ENCODE results near the gene SRSF6.
"Not testable (repeated sequence)": the region's sequence is repeated elsewhere in the genome, so short reads cannot be mapped to it uniquely, and the experiment has no call there.

The SRSF6 gene

GRCh38 chr20:43490038-43490437, 32.3 kb downstream of the SRSF6 start:
- DNase-seq = no peak

GRCh38 chr20:43492101-43492500, 34.4 kb downstream of the SRSF6 start:
- DNase-seq = no peak

GRCh38 chr20:43495388-43495787, 37.7 kb downstream of the SRSF6 start:
- DNase-seq = no peak

GRCh38 chr20:43502021-43502420, 44.3 kb downstream of the SRSF6 start:
- not testable (repeated sequence) for DNase-seq

- DNase-seq = no peak
Observed at GRCh38 chr20:43506238-43506637, 48.5 kb downstream of the SRSF6 start.

- DNase-seq = no peak
Observed at GRCh38 chr20:43507150-43508080, 49.7 kb downstream of the SRSF6 start, which contains the start of gene L3MBTL1. TSS of gene L3MBTL1 (plus strand) at chr20:43507697. CDS start at chr20:43513504, 5,807 bp downstream.

- DNase-seq = no peak
Observed at GRCh38 chr20:43508106-43508505, 50.4 kb downstream of the SRSF6 start.

- DNase-seq = no peak
Observed at GRCh38 chr20:43508604-43509040, 50.9 kb downstream of the SRSF6 start.

- DNase-seq = no peak
Observed at GRCh38 chr20:43511879-43512278, 54.2 kb downstream of the SRSF6 start.

GRCh38 chr20:43513372-43513930, 55.8 kb downstream of the SRSF6 start:
- no peak for DNase-seq
